HG03565 (cell line): ENCODE measurements around the gene MYL12B.
"Not testable (repeated sequence)": the region's sequence is repeated elsewhere in the genome, so short reads cannot be mapped to it uniquely, and the experiment has no call there.

Source experiments
- ATAC-seq: cut with Tn5 transposase; IDR thresholded peaks from one replicate; pipeline ENCODE4 v1.9.1; 2021; ENCODE audit warnings: mild to moderate bottlenecking, moderate library complexity; ENCODE audit not compliant: unreplicated experiment

Gene MYL12B

DNA sequence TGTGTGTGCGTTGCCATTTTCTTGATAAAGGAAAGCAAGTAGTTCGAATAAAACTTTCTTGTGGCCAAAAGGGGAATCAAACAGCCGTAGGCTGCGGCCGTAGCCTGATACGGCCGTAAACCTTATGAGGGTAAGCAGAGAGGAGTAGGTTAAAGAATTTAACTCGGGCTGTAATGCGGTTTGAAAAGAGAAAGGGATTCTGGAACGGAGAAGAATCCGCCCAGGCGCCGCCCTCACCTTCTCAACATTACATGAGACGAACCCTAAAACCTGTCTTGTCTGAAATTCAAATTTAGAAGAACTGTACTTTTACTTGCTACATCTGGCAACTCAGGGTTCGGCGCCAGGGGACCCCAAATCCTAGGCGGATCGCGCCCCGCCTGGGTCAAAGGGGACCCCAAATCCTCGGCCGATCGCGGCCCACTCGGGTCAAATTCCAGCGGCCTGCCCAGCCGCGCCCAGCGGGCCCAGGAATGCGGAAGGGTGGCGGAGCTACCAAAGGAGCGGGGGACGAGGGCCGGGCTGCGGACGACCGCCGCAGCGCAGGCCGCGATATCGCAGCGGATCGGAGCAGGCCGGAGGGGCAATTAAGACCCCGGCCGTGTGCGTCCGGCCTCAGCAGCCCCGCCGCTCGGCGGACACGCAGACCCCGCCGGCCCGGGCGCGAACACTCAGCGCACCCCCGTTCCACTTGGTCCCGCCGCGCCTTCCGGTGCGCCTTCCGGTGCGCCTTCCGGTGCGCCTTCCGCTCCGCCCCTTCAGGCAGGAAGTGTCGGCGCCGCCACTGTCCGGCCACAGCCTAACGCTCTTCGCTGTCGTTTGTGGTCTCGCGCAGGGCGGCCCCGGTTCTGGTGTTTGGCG is at the start of gene MYL12B:
TSS of gene MYL12B (plus strand) at position 761 of the 861 bp plus-strand sequence. CDS start 10,766 bp downstream, outside the sequence.
- peak; percentile 75 for ATAC-seq

DNA sequence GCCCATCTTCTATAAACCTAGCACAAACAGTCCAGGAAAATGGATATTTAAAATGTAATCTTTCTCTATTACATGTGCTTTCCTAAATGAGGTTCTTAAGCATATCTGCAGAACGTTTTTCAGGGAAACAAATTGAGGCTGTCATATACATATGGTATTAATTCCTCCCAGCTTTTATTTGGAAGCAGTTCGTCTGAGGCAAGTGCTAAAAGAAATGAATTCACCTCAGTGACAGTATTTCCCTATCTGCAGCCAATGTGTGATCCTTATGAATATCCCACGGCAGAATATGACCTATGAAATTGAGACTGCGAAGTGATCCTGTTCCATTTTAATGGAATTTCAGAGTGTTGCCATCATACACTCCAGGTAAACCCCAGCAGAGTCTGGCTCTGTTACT is 49.3 kb upstream of the MYL12B start:
- no peak for ATAC-seq

DNA sequence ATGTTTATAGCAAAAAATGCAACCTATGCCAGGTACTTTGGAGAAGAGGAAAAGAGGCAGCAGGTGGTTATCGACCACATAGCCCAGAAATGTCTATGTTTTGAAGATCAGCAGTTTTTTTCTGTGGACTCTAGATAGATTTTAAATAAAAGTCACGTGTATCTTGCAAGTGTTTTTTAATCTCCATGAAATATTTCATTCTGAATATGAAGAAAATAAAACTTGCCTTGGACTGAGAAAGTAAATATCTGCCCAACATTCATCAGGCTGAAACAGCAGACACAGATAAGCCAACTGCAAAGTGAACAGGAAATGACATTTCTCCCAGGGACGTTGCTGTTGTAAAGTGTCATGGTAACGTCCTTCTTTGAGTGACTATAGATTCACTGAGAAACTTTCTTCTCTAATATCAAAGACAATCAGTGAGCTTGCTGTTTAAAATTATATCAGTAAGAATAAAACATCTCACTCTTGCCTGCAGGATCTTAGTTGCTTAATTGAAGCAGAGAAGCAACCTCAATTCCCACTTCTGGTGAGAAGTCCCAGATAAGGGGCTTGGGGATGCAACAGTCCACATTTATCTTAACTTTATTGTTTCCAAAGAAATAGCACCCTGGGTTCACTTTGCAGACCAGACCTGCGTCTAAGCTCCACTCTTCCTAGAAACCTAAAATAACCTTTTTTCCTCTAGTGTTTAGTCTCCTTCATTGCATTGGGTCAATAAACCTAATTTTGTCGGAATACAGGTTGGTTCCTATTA is 48.5 kb upstream of the MYL12B start:
- ATAC-seq: peak; percentile 44

DNA sequence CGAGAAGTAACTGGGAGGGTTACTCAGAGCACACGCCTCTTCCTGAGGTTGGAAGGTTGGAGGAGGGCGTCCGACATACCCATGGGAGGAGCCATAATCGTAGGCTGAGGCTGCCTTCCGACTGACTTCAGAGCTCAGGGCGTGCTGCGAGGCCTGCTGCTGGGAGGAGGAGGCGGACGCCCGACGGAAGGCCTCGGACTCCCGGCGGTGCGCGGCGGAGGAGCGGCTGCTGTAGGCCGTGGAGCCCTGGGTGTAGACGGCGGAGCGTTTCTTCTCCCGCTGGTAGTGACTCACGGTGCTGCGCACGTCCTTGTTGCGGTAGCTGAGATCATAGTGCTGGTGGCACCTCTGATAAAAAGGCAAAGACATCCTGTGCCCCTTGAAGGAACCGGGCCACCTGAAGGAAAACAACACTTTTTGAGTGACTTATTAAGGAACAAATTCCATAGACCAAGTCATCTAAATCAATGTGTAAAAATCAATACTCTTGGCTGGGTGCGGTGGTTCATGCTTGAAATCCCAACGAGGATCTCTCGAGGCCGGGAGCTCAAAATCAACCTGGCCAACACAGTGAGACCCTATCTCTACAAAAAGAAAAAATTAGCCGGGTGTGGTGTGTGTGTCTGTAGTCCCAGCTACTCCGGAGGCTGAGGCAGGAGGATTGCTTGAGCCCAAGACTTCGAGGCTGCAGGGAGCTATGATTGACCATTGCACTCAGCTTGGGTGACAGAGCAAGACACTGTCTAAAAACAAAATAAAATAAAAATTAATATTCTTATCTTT is 46.9 kb upstream of the MYL12B start:
- no peak for ATAC-seq

DNA sequence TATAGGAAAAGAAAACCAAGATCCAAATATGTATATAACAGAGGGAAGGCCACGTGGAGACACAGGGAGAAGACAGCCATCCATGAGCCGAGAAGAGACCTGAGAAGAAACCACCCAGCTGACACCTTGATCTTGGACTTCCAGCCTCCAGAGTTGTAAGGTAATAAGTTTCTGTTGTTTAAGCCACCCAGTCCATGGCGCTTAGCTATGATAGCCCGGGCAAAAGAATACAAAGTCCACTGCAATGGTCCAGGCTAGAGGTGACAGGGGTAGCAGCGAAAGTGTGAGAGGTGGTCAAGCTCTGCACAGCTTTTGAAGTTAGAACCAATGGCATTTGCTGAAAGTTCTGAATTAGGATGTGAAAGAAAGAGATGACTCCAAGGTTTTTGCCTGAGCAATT is 44.9 kb upstream of the MYL12B start:
- ATAC-seq: no peak

DNA sequence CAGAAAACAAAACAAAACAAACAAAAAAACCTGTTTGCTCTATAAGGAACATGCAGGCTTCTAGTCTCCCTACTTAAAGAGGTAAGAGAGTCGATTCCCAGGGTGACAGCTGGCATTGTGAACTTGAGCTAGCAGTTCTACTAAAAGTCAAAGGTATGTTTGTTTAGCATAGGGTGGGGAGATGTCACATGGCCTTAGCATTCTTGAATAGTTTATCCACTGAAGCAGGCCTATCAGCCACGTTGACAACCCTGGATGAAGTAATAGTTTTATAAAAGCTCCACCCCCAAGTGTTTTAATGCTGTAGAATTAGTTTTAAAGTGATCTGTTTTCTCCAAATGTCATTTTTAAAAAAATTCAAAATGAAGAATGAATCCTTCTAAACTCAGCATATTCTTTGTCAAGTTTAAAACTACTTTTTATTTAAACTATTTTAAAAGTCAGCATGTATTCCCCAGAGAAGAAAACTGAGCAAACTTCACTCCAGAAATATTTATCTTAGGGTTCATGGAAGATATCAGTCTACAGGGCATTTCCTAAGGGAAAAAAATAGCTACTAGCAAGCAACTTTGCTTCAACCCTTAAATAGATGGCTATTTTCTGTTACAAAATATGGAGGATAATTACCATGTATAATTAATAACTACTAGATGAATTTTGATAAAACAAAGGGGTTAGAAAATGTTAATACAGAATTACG is 43.8 kb upstream of the MYL12B start:
- no peak for ATAC-seq

DNA sequence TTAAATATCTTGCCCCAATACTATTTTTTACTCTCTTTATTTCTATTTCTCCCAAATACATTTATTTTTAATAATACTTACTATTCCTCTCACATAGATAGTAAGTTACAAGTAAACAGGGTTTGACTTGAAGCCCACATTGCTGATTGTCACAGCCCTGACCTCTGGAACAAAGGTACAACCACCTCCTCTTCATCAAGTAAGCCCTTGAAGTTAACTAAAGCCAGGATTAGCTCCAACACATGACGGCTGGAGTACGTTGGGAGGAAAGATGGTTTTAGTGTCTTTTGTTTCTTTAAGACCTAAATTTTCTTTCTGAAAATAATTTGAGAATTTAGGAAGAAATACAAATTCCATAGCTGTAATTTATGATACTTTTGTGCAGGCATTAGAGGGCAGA is 43.1 kb upstream of the MYL12B start:
- ATAC-seq: no peak

DNA sequence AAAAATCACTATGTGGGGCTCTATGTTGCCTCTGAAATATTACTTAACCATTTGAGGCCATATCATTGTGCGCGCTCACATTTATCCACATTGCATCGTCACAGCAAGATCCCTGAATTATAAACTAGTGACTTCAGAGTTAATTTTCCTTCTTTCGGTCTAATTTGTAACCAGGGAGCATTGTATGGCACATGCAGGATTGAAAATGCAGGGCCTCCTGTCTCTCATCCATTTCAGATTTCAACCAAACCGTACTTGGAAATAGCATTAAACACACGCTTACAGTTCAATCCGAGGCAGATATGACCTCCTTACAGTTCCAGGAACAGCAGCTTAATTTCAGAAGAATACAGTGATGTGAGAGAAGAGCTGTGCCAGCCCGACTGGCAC is 42.7 kb upstream of the MYL12B start:
- ATAC-seq: no peak

DNA sequence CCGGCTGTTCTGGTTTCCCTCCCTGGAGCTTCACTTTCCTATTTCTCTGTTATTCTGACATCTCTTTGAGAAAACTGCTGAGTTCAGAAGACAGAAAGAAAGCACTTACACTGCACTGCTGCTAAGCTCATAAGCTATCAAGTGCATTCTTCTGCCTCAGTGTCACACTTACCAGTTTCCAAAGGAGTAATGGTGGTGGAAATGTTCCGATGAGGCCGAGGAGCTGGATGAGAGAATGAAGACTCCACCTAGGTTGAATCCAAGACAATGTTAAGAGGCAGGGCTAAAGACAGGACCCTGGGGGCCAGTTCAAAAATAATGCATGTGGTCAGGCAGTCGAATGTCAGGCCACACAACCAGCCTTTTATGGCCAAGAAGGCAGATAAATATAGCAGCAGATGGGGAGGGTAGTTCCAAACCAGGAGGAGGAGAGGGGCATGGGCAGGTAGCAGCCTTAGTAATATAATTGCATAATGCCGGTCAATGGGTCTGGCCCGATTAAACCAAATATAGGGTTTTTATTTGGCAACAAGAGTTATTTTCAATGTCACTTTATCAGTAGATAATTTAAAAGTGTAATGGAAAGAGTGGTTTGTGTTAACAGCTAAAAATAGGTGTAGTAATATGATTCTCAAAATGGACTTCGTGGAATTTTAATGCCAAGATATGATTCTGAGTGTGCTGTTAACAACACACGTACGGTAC is 42.1 kb upstream of the MYL12B start, which contains the start of gene MYOM1:
TSS of gene MYOM1 (minus strand) at position 338 of the 705 bp plus-strand sequence. CDS start 4,745 bp downstream, outside the sequence.
- no peak for ATAC-seq

DNA sequence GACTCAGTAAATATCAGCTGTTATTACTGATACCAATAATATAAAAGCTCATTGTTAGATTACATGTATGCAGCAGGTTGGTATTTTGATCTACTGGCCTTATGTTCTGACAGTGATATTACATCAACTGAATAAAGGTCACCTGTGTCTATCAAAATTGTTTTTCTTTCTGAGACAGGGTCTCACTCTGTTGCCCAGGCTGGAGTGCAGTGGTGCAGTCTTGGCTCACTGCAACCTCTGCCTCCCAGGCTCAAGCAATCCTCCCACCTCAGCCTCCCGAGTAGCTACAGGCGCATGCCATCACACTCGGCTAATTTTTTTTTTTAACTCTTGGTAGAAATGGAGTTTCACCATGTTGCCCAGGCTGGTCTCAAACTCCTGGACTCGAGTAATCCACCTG is 41.1 kb upstream of the MYL12B start:
- not testable (repeated sequence) for ATAC-seq

DNA sequence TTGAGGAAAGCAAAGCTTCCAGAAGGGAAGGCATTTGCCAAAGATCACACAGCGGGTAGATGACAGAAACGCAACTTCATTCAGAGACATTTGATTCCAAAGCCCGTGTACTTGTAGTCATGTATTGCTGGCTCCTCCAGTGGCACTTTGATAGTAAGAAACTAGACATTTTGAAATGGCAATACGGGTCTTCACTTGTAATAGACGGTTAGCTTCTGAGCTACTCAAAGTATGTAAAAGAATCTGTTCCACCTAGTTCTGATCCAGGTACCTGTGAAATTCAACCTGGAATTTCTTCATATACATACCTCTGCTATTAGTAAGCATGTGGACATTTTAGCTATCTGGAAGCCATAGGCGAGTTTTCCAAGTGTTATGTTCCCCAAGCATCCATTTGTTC is 40.4 kb upstream of the MYL12B start:
- ATAC-seq: no peak

DNA sequence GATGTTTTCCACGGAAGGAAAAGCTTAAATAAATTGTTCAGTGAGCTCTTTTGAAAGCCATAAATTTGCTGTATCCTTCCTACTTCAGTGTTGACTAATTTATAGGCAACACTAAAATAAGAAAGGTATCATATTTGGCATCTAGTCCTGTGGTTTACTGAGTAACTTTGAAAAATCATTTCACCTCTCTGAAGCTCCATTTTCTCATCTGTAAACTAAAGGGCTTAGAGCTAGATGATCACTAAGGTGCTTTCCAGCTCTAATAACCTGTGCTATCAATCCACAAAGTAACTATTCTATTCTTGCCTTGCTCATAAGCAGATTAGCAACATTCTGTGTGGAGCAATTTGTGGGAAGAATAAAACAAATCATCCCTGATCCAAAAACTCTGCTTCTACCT is 38.6 kb upstream of the MYL12B start:
- peak; percentile 56 for ATAC-seq

DNA sequence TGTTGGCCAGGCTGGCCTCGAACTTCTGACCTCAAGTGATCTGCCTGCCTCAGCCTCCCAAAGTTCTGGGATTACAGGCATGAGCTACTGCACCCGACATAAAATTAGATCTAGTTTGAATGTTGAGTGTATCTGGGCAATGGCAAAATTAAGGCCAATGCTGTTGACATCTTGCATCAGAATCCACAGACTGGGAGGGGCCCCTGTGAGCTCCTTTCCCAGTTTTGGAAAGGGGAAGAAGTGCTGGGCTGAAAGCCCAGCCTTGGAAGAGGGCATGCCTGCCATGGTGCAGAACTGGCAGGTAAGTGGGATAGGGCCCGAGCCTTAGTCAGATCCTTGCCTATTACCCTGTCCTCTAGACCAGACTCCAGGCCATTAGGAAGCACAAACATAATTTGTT is 37.7 kb upstream of the MYL12B start:
- ATAC-seq: no peak

DNA sequence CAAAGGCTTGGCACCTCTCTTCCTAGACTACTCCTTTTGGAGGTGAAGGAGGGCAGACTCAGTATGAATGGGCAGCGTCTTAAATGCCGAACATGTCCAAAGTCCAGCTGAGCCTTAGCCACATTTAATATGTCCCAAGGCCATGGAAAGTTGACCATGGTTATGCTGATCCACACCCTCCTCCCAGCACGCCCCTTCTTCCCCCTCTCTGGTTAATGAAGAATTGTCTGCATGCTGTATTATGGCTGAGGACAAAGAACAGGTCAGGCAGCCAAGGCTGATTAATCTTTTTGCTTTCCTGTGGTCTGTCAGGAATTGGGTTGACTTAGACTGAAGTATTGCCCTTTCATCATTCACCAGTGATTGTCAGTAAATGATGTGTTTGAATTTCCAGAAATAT is 36.3 kb upstream of the MYL12B start:
- ATAC-seq: no peak

DNA sequence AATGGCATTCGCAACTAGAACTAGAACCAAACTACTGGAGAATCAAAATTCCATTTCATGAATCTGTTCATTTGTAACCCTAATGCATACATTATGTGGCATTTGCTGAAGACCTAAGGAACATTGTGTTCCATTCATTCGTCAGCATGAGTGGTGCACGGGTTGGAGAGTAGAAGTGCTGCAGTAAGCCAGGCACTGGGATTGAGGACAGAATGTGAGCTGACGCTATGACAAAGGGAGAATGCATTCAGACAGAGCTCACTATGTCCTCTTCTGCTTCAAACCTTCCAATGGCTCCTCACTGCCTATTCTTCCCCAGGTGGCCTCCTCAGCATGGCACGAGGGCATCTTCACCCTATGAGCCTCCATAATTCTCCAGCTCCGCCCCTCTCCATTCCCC is 35.9 kb upstream of the MYL12B start:
- no peak for ATAC-seq

DNA sequence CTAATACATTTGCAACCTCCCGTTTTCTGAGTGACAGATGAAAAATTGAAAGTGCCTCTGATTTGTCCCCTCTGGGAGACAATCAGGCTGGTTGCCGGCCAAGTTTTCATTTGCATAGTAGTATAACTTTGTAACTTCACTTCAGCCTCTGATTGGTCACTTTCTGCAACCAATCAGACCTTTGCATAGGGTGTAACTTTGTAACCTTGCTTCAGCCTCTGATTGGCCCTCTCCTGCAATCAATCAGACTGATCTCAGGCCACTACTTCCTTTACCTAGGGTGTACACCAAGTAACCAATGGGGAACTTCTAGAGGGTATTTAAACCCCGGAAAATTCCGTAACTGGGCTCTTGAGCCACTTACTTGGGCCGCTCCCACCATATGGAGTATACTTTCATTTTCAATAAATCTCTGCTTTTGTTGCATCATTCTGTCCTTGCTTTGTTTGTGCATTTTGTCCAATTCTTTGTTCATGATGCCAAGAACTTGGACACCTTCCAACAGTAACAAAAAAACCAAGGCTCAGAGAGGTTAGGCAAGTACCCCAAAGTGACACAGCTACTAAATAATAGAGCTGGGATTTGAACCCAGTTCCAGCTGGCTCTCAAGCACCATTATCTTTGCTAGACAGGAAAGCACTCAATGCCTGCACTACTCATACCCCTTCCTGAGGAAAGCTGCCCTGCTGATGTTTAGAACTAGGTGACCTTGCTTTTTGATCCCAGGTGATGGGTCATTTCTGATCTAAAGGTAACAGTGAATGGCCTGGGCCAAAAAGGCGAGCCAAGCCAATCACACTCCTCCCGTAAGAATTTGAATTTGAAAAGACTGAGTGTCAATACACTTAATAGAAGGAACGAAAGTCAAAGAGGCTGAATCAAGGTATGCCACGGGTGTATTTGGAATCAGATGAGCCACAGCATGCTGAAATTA is 31.3 kb upstream of the MYL12B start:
- ATAC-seq: no peak

DNA sequence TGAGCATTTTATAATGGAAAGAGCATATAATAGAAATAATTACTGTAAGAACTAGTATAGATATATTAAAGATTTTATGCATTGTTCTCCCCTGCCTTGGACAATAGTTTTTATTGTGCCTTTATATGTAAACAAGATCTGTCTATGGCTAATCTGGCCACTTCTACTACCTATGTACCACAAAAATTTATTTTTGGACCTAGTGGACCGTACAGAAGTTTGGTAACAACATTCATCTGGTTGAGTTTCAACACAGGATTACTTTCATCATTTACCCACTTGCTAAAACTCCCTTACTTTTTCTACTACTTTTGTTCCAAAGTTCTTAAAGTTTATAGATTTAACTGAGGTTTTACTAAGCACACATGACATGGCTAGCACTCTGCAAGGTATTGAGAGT is 28.9 kb upstream of the MYL12B start:
- ATAC-seq: no peak

DNA sequence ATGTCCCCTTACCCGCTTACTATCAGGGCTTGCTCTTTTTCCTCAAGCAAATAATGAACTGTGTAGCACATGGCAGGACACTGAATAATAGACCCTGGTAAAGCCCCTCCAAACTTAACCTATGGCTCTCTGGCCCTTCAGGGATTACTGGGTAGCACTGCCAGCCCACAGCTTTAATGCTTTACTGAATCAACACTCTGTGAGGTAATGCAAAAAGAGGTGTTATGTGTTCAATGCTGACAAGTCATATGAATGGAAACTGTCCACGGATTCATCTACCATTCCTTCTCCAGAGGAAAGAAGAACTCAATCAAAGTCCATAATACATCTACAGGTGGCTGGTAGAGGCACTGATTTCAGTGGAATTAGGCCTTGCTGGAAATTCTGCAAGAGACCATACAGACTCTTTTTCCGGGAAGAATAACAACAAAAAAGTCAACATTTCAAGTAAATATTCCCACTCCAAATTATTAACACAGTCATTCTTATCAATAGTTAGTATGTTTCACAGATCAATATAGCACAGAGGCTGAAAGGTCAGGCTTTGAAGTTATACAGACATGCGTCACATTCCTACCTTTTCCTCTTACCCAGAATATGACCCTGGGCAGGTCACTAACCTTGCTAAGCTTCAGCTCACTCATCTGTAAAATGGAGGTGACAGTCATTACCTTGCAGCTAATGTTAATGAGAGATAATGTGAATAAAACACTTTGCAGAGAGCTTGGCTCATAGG is 28.3 kb upstream of the MYL12B start:
- ATAC-seq: no peak
